CD4-positive, alpha-beta T cell (primary cell): ENCODE results near the gene PTGFRN. TPM values are rescaled to one million over a fixed set of nuclear protein-coding genes. Genes with fewer than 3 reads are reported as not detected.

Source experiments
- ATAC-seq: fragments of 200-7000 bp; cut with Tn5 transposase; one replicate; pipeline ENCODE4 v1.10.0; 2022; ENCODE audit warnings: mild to moderate bottlenecking; ENCODE audit not compliant: poor library complexity
- CTCF ChIA-PET: fragments of 350-600 bp; sonication (Branson Sonifier 250); formaldehyde crosslinking; loops from one replicate; lab custom pipeline; 2021; ENCODE audit warnings: antibody characterized with exemption, inconsistent platforms; lab: Charles Lee
- POLR2A ChIA-PET: fragments of 350-600 bp; sonication (Branson Sonifier 250); formaldehyde crosslinking; loops from one replicate; lab custom pipeline; 2021; ENCODE audit warnings: antibody characterized with exemption, inconsistent platforms; lab: Charles Lee
- DNase-seq, 14 experiments: peaks; one replicate each; pipeline ENCODE4 v3.0.0-alpha.2; 2013 to 2020; ENCODE audit warnings: mixed read lengths in 2 of 14
- H3K27ac ChIP-seq, 2 donors: one replicate each; pipeline versions ENCODE4 v1.5.1 to v1.7.0; 2013; ENCODE audit warnings: low read length in 2 of 2, low read depth in 1 of 2, mild to moderate bottlenecking in 1 of 2
- H3K27me3 ChIP-seq, 2 experiments: 1 replicate in 1 of 2; 2 replicates in 1 of 2; pipeline versions ENCODE4 v1.6.1 to v1.7.0; 2013; ENCODE audit warnings: low read length in 2 of 2, control low read depth in 1 of 2, mild to moderate bottlenecking in 1 of 2, moderate library complexity in 1 of 2; ENCODE audit not compliant: insufficient read depth in 2 of 2, control insufficient read depth in 1 of 2
- H3K36me3 ChIP-seq: one replicate; pipeline ENCODE4 v1.6.1; 2013; ENCODE audit warnings: low read length, control low read depth; ENCODE audit not compliant: insufficient read depth
- H3K4me1 ChIP-seq: one replicate; pipeline ENCODE4 v1.6.1; 2013; ENCODE audit warnings: low read length, control low read depth; ENCODE audit not compliant: insufficient read depth
- H3K4me3 ChIP-seq: one replicate; pipeline ENCODE4 v1.5.1; 2013; ENCODE audit warnings: mild to moderate bottlenecking, low read length, moderate library complexity
- H3K9me3 ChIP-seq, 2 experiments: 1 replicate in 1 of 2; 2 replicates in 1 of 2; pipeline versions ENCODE4 v1.6.1 to v1.7.0; 2013; ENCODE audit warnings: low read length in 2 of 2, mild to moderate bottlenecking in 2 of 2, control low read depth in 1 of 2, moderate library complexity in 1 of 2; ENCODE audit not compliant: control insufficient read depth in 1 of 2, insufficient read depth in 1 of 2
- H3K27ac Mint-ChIP-seq: one replicate; pipeline ENCODE4 v1.8.0; 2020; ENCODE audit warnings: mixed read lengths
- H3K27me3 Mint-ChIP-seq: one replicate; pipeline ENCODE4 v1.8.0; 2021; ENCODE audit warnings: mixed read lengths
- H3K36me3 Mint-ChIP-seq: one replicate; pipeline ENCODE4 v1.8.0; 2021; ENCODE audit warnings: low read depth, mixed read lengths
- H3K4me1 Mint-ChIP-seq: one replicate; pipeline ENCODE4 v1.8.0; 2021; ENCODE audit warnings: low read depth, mixed read lengths
- H3K4me3 Mint-ChIP-seq: one replicate; pipeline ENCODE4 v1.8.0; 2020; ENCODE audit warnings: mild to moderate bottlenecking, mixed read lengths
- H3K9me3 Mint-ChIP-seq: one replicate; pipeline ENCODE4 v1.8.0; 2020; ENCODE audit warnings: mixed read lengths
- intact Hi-C, 2 experiments: fragments of 100-400 bp; cut with DNase I in 1 of 2; cut with micrococcal nuclease in 1 of 2; formaldehyde crosslinking; loops; one replicate each; pipeline versions ENCODE4 v1.15.1 to v1.9.0; 2023 to 2025; cut with DNase I, micrococcal nuclease
- total RNA-seq, 174 experiments: library from RNA in 2 of 174; stranded (reverse) in 2 of 174; gene quantifications; one replicate each; pipeline ENCODE4 v1.2.3 and lab custom pipeline; 2021 to 2026
- TF ChIP-seq, protein P1 (sequence below): fragments of 200-600 bp; IDR thresholded peaks from one replicate; pipeline ENCODE4 v1.8.0; 2022; ENCODE audit warnings: antibody characterized with exemption, mild to moderate bottlenecking

The PTGFRN gene
- total RNA-seq, 2 experiments from 2014 or later, result 0.38 to 0.45 TPM

DNA sequence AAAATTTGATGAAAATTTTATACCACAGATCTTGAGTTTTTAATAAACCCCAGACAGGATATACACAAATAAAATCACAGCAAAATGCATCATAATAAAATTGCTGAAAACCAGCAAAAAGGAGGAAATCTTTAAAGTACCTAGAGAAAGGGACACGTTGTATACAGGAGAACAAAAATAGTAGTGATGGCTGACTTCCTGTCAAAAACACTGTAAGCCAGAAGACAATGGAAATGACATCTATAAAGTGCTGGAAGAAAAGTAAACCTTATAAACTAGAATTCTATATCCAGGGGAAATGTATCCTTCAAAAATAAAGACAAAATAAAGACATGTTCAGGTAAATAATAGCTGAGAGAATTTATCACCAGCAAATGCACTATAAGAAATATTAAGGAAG lies 14.6 kb upstream of the PTGFRN start:
- Histone ChIP-seq H3K27ac (no peak overlapping the region), H3K27me3 (no peaks in the 10 kb centered on the region), H3K4me3 (no peak overlapping the region), H3K36me3 (no peaks in the 10 kb centered on the region), H3K9me3 (peaks cover 5 to 8% of the 10 kb centered on the region in 2 experiments), H3K4me1 (no peaks in the 10 kb centered on the region)
- intact Hi-C loops, result no loop called here
- DNase-seq, result no peak
- no peaks in the 10 kb centered on the region for H3K27me3 Mint-ChIP-seq
- no peak for ATAC-seq
- H3K36me3 Mint-ChIP-seq, result no peaks in the 10 kb centered on the region
- H3K27ac Mint-ChIP-seq, result no peak overlapping the region
- TF ChIP-seq, protein P1, sequence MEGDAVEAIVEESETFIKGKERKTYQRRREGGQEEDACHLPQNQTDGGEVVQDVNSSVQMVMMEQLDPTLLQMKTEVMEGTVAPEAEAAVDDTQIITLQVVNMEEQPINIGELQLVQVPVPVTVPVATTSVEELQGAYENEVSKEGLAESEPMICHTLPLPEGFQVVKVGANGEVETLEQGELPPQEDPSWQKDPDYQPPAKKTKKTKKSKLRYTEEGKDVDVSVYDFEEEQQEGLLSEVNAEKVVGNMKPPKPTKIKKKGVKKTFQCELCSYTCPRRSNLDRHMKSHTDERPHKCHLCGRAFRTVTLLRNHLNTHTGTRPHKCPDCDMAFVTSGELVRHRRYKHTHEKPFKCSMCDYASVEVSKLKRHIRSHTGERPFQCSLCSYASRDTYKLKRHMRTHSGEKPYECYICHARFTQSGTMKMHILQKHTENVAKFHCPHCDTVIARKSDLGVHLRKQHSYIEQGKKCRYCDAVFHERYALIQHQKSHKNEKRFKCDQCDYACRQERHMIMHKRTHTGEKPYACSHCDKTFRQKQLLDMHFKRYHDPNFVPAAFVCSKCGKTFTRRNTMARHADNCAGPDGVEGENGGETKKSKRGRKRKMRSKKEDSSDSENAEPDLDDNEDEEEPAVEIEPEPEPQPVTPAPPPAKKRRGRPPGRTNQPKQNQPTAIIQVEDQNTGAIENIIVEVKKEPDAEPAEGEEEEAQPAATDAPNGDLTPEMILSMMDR, result no peak
- H3K4me1 Mint-ChIP-seq, result no peaks in the 10 kb centered on the region
- no peak overlapping the region for H3K4me3 Mint-ChIP-seq
- ChIA-PET POLR2A (no interaction called here), CTCF (no interaction called here)
- peaks cover 8% of the 10 kb centered on the region for H3K9me3 Mint-ChIP-seq

DNA sequence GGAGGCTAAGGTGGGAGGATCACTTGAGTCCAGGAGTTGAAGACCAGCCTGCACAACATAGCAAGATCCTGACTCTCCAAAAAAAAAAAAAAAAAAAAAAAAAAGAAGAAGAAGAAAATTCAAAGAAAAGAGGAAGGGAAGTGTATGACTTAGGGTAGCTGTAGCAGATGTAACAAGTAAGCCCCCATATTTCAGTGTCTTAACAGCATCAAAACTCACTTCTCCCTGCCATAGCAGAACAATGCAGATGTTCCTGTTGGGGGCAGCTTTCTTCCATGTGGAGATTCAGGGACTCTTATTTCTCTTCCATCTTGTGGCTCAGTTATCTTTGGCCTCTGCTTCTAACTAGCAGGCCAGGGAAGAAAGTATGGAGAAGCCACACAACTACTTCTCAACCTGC lies 10.2 kb upstream of the PTGFRN start:
- ATAC-seq, result no peak
- Mint-ChIP-seq H3K9me3 (peaks cover 8% of the 10 kb centered on the region), H3K36me3 (no peaks in the 10 kb centered on the region), H3K4me1 (no peaks in the 10 kb centered on the region), H3K27ac (no peak overlapping the region), H3K4me3 (no peak overlapping the region), H3K27me3 (no peaks in the 10 kb centered on the region)
- no peak overlapping the region for H3K4me3 ChIP-seq
- H3K27ac ChIP-seq, result no peak overlapping the region
- H3K27me3 ChIP-seq, result no peaks in the 10 kb centered on the region
- DNase-seq, result no peak
- ChIA-PET POLR2A (interaction anchor here (1.2 kb wide), 1 partner anchor 87 kb away, joined by 3 read pairs; no protein-coding TSS in a partner anchor), CTCF (no interaction called here)
- TF ChIP-seq, protein P1, result no peak
- H3K36me3 ChIP-seq, result no peaks in the 10 kb centered on the region
- H3K9me3 ChIP-seq, result peaks cover 5 to 8% of the 10 kb centered on the region in 2 experiments
- intact Hi-C loops, result no loop called here
- H3K4me1 ChIP-seq, result no peaks in the 10 kb centered on the region

DNA sequence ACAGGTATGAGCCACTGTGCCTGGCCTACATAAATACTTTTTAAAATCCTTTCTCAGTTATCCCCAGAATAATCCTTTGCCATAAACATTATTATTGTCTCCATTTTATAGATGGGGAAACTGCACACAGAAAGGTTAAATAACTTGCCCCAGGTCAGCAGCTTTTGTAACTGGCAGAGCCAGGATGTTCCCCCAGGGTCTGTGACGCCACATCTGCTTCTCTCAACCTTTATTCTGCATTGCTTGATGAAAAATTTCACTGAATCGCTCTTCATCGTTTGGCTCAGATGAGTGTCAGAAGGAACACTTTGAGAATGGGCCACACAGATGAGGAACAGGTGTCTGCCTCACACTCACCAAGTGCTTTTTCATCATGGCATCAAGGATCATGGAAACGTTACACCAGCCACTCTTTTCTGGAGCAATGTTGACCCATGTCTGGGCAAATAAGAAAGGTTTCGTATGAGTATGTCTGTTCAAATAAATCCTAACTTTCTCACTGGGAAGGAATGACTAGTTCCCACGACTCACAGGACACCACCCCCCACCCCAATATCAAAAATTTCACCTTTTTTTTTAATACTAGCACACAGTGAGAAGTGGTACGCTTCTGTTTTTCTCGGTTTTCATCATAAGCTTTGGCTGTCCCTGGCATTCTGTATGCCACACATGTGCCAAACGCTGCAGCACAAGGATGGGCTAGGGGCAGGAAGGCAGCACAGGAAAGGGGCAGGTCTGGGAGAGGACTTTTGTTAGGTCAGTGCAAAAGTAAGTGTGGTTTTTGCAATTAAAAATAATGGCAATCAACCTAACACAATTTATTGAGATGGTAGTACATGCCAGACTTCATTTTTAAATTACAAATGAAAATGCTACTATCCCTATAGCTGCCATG lies 9.0 kb upstream of the PTGFRN start:
- POLR2A ChIA-PET, result interaction anchor here (1.2 to 2.0 kb wide), 2 partner anchors 15 to 23 kb away, joined by 3 to 5 read pairs; no protein-coding TSS in a partner anchor
- no peaks in the 10 kb centered on the region for H3K36me3 ChIP-seq
- Mint-ChIP-seq H3K27me3 (no peaks in the 10 kb centered on the region), H3K4me1 (no peaks in the 10 kb centered on the region), H3K9me3 (no peaks in the 10 kb centered on the region), H3K4me3 (no peak overlapping the region), H3K27ac (no peak overlapping the region), H3K36me3 (no peaks in the 10 kb centered on the region)
- peaks cover 0 to 2% of the 10 kb centered on the region in 2 experiments for H3K9me3 ChIP-seq
- no peaks in the 10 kb centered on the region for H3K4me1 ChIP-seq
- H3K4me3 ChIP-seq, result no peak overlapping the region
- DNase-seq (no peak), ATAC-seq (no peak)
- H3K27ac ChIP-seq, result no peak overlapping the region
- TF ChIP-seq, protein P1, result no peak
- intact Hi-C loops, result no loop called here
- CTCF ChIA-PET, result no interaction called here
- H3K27me3 ChIP-seq, result no peaks in the 10 kb centered on the region
